Spinal cord (tissue), 10 donors: Measurements from ENCODE around the gene CCDC136. TPM values are rescaled to one million over a fixed set of nuclear protein-coding genes. Genes with fewer than 3 reads are reported as not detected.
A peak's percentile ranks its signal among the peaks of the same experiment; 100 is the strongest.

Experiments
- DNase-seq, 6 donors: peaks; one replicate each; pipeline versions ENCODE4 v3.0.0 to v3.0.0-alpha.2; 2013 to 2015; ENCODE audit warnings: low spot score in 6 of 6, low read depth in 4 of 6
- H3K27ac ChIP-seq: one replicate; pipeline ENCODE4 v1.5.1; 2013; ENCODE audit warnings: low read depth, low read length, control low read depth
- H3K27me3 ChIP-seq: one replicate; pipeline ENCODE4 v1.6.1; 2013; ENCODE audit warnings: low read length; ENCODE audit not compliant: control insufficient read depth, insufficient read depth
- H3K36me3 ChIP-seq: one replicate; pipeline ENCODE4 v1.6.1; 2013; ENCODE audit warnings: low read length; ENCODE audit not compliant: control insufficient read depth, insufficient read depth
- H3K4me1 ChIP-seq: one replicate; pipeline ENCODE4 v1.6.1; 2013; ENCODE audit warnings: low read length; ENCODE audit not compliant: control insufficient read depth, insufficient read depth
- H3K4me3 ChIP-seq: one replicate; pipeline ENCODE4 v1.5.1; 2013; ENCODE audit warnings: low read depth, low read length, control low read depth
- H3K9me3 ChIP-seq: one replicate; pipeline ENCODE4 v1.6.1; 2013; ENCODE audit warnings: low read length; ENCODE audit not compliant: control insufficient read depth, insufficient read depth
- WGBS: methylation state at CpG from one replicate; pipeline ENCODE4 v1.1.5; 2013; ENCODE audit warnings: missing lambda C conversion rate; ENCODE audit not compliant: insufficient coverage; 5-methylcytosine and 5-hydroxymethylcytosine counted together
- polyA plus RNA-seq, 2 donors: library from polyadenylated mRNA; unstranded; fragments of 120-200 nt; gene quantifications; one replicate each; pipeline ENCODE4 v1.2.1, GENCODE V29; 2013; ENCODE audit not compliant: insufficient read length in 2 of 2
- total RNA-seq, 2 donors: library from RNA; depleted of rRNA in 1 of 2; stranded (reverse); fragments of 120-200 nt in 1 of 2; fragments of >200 nt in 1 of 2; gene quantifications; one replicate each; pipeline versions ENCODE4 v1.2.3 to v1.2.4, GENCODE V29; 2013 to 2014
- donor health status: healthy.

CCDC136 gene
- total and polyA plus RNA-seq, 4 donors, result 53.9 to 220 (median 130) TPM

- H3K27ac ChIP-seq, result peak overlapping the region; percentile 64
- H3K4me1 ChIP-seq, result peaks cover 47% of the 10 kb centered on the region
- H3K9me3 ChIP-seq, result no peaks in the 10 kb centered on the region
- DNase-seq, result peak in 3 of 6 donors; percentile 43 to 90 (median 79)
- peak overlapping the region; percentile 77 for H3K4me3 ChIP-seq
- no peaks in the 10 kb centered on the region for H3K27me3 ChIP-seq
- 4% methylated on average over 40 of the region's 45 CpGs for WGBS
- peaks cover 17% of the 10 kb centered on the region for H3K36me3 ChIP-seq
Observed at GRCh38 chr7:128790315-128791041, 1.3 kb upstream of the CCDC136 start.

GRCh38 chr7:128791972-128792327 lies 182 bp downstream of the CCDC136 start:
- DNase-seq, result peak in 3 of 6 donors; percentile 15 to 61 (median 52)
- Histone ChIP-seq H3K36me3 (peaks cover 24% of the 10 kb centered on the region), H3K27ac (peak overlapping the region; percentile 64), H3K27me3 (no peaks in the 10 kb centered on the region), H3K4me1 (peaks cover 47% of the 10 kb centered on the region), H3K4me3 (peak overlapping the region; percentile 77), H3K9me3 (no peaks in the 10 kb centered on the region)
- 0% methylated on average over 3 of the region's 9 CpGs for WGBS

GRCh38 chr7:128792471-128793180 lies 858 bp downstream of the CCDC136 start:
- H3K4me3 ChIP-seq, result peak overlapping the region; percentile 77
- H3K9me3 ChIP-seq, result no peaks in the 10 kb centered on the region
- DNase-seq, result peak in 3 of 6 donors; percentile 15 to 61 (median 45)
- peaks cover 26% of the 10 kb centered on the region for H3K36me3 ChIP-seq
- H3K4me1 ChIP-seq, result peaks cover 47% of the 10 kb centered on the region
- H3K27me3 ChIP-seq, result no peaks in the 10 kb centered on the region
- peak overlapping the region; percentile 58 for H3K27ac ChIP-seq
- WGBS, result 15% methylated on average over 4 of the region's 10 CpGs

GRCh38 chr7:128793181-128793547 lies 1.4 kb downstream of the CCDC136 start:
- WGBS, result no CpG with 5 or more reads among the region's 5 CpGs
- H3K4me3 ChIP-seq, result no peak overlapping the region
- H3K36me3 ChIP-seq, result peaks cover 27% of the 10 kb centered on the region
- H3K9me3 ChIP-seq, result no peaks in the 10 kb centered on the region
- H3K27me3 ChIP-seq, result no peaks in the 10 kb centered on the region
- H3K27ac ChIP-seq, result no peak overlapping the region
- H3K4me1 ChIP-seq, result peaks cover 47% of the 10 kb centered on the region
- no peak for DNase-seq

GRCh38 chr7:128794020-128794419 lies 2.3 kb downstream of the CCDC136 start:
- Histone ChIP-seq H3K4me1 (peaks cover 47% of the 10 kb centered on the region), H3K36me3 (peaks cover 31% of the 10 kb centered on the region), H3K27me3 (no peaks in the 10 kb centered on the region), H3K9me3 (no peaks in the 10 kb centered on the region), H3K4me3 (no peak overlapping the region), H3K27ac (peak overlapping the region; percentile 6)
- 78% methylated on average over 3 of the region's 3 CpGs for WGBS
- DNase-seq, result no peak

- Histone ChIP-seq H3K36me3 (peaks cover 31% of the 10 kb centered on the region), H3K4me1 (peaks cover 47% of the 10 kb centered on the region), H3K9me3 (no peaks in the 10 kb centered on the region), H3K27me3 (no peaks in the 10 kb centered on the region), H3K4me3 (no peak overlapping the region), H3K27ac (peak overlapping the region; percentile 6)
- WGBS, result 87% methylated on average over 8 of the region's 8 CpGs
- no peak for DNase-seq
Observed at GRCh38 chr7:128794436-128794835, 2.7 kb downstream of the CCDC136 start.

GRCh38 chr7:128795129-128795528 lies 3.4 kb downstream of the CCDC136 start:
- H3K9me3 ChIP-seq, result no peaks in the 10 kb centered on the region
- H3K27me3 ChIP-seq, result no peaks in the 10 kb centered on the region
- no peak overlapping the region for H3K27ac ChIP-seq
- H3K4me1 ChIP-seq, result peaks cover 47% of the 10 kb centered on the region
- WGBS, result 71% methylated on average over 4 of the region's 4 CpGs
- H3K36me3 ChIP-seq, result peaks cover 31% of the 10 kb centered on the region
- H3K4me3 ChIP-seq, result no peak overlapping the region
- DNase-seq, result no peak

- no peak overlapping the region for H3K4me3 ChIP-seq
- H3K4me1 ChIP-seq, result peaks cover 41% of the 10 kb centered on the region
- H3K36me3 ChIP-seq, result peaks cover 37% of the 10 kb centered on the region
- no peaks in the 10 kb centered on the region for H3K9me3 ChIP-seq
- peak overlapping the region; percentile 25 for H3K27ac ChIP-seq
- DNase-seq, result peak in 2 of 6 donors; percentile 19 to 72
- 36% methylated on average over 3 of the region's 5 CpGs for WGBS
- H3K27me3 ChIP-seq, result no peaks in the 10 kb centered on the region
Observed at GRCh38 chr7:128796327-128796726, 4.6 kb downstream of the CCDC136 start.

GRCh38 chr7:128799451-128799850 lies 7.7 kb downstream of the CCDC136 start:
- DNase-seq, result no peak
- Histone ChIP-seq H3K27me3 (no peaks in the 10 kb centered on the region), H3K9me3 (no peaks in the 10 kb centered on the region), H3K27ac (no peak overlapping the region), H3K4me3 (no peak overlapping the region), H3K4me1 (peaks cover 19% of the 10 kb centered on the region), H3K36me3 (peaks cover 37% of the 10 kb centered on the region)
- no CpG with 5 or more reads among the region's 2 CpGs for WGBS

- Histone ChIP-seq H3K9me3 (no peaks in the 10 kb centered on the region), H3K27me3 (no peaks in the 10 kb centered on the region), H3K27ac (no peak overlapping the region), H3K36me3 (peaks cover 37% of the 10 kb centered on the region), H3K4me1 (peaks cover 10% of the 10 kb centered on the region), H3K4me3 (no peak overlapping the region)
- no peak for DNase-seq
- no CpG with 5 or more reads among the region's 3 CpGs for WGBS
Observed at GRCh38 chr7:128800567-128800966, 8.8 kb downstream of the CCDC136 start.
